Adrenal gland (tissue), 12 donors: ENCODE results near the gene EZR. TPM values are rescaled to one million over a fixed set of nuclear protein-coding genes. Genes with fewer than 3 reads are reported as not detected.

Source experiments
- DNase-seq, 7 donors: peaks; one replicate each; pipeline ENCODE4 v3.0.0-alpha.2; 2019 to 2020
- H3K27ac ChIP-seq, 5 donors: fragments of 200-600 bp; sonication (generic) in 4 of 5; 1 replicate in 3 of 5; 2 replicates in 2 of 5; pipeline versions ENCODE4 v1.5.1 to v1.8.0; 2016 to 2020; ENCODE audit warnings: mild to moderate bottlenecking in 1 of 5
- H3K27me3 ChIP-seq: fragments of 200-600 bp; 2 replicates; pipeline ENCODE4 v1.8.0; 2021
- H3K36me3 ChIP-seq, 2 donors: fragments of 200-600 bp; replicated peaks in 1 of 2; 1 replicate in 1 of 2; 2 replicates in 1 of 2; pipeline versions ENCODE4 v1.5.1 to v1.8.0; 2018 to 2022
- H3K4me1 ChIP-seq, 2 donors: fragments of 200-600 bp; replicated peaks in 1 of 2; 1 replicate in 1 of 2; 2 replicates in 1 of 2; pipeline versions ENCODE4 v1.5.1 to v1.8.0; 2018 to 2021
- H3K4me3 ChIP-seq, 4 donors: fragments of 200-600 bp; sonication (generic) in 3 of 4; one replicate each; pipeline ENCODE4 v1.5.1; 2016 to 2018
- H3K9me3 ChIP-seq, 3 donors: fragments of 200-600 bp; sonication (generic) in 1 of 3; replicated peaks in 1 of 3; 1 replicate in 2 of 3; 2 replicates in 1 of 3; pipeline versions ENCODE4 v1.5.1 to v1.8.0; 2016 to 2021
- CTCF ChIP-seq, 6 experiments: fragments of 450-650 bp in 4 of 6; fragments of 200-600 bp in 2 of 6; sonication (generic) in 1 of 6; IDR thresholded peaks; 1 replicate in 5 of 6; 2 replicates in 1 of 6; pipeline versions ENCODE4 v1.5.1 to v1.8.0; 2016 to 2021; ENCODE audit warnings: antibody characterized with exemption in 6 of 6, mild to moderate bottlenecking in 2 of 6, moderate library complexity in 1 of 6
- POLR2A ChIP-seq, 2 donors: fragments of 450-650 bp; IDR thresholded peaks; one replicate each; pipeline ENCODE4 v1.6.1; 2017; ENCODE audit warnings: antibody characterized with exemption in 2 of 2, mild to moderate bottlenecking in 2 of 2, moderate library complexity in 1 of 2
- WGBS, 4 donors: extraction: QIAGEN DNeasy Blood & Tissue Kit in 2 of 4; methylation state at CpG; one replicate each; pipeline versions ENCODE4 v1.1.5 to v1.1.7; 2013 to 2017; 5-methylcytosine and 5-hydroxymethylcytosine counted together
- intact Hi-C, 2 donors: fragments of 100-400 bp; cut with DNase I; formaldehyde crosslinking; loops; one replicate each; pipeline versions ENCODE4 v1.14.1 to v1.15.0; 2022 to 2023
- polyA plus RNA-seq, 3 donors: library from polyadenylated mRNA; stranded (reverse); fragments of 200-250 nt in 2 of 3; fragments of 350-450 nt in 1 of 3; fragmentation: Illumina TruSeq in 1 of 3; extraction: RNeasy Lipid Tissue Mini Kit (QIAGEN cat#74804) in 1 of 3; gene quantifications; one replicate each; pipeline ENCODE4 v1.2.3, GENCODE V29; 2013 to 2014
- total RNA-seq, 9 donors: library from RNA; depleted of rRNA in 4 of 9; stranded (reverse); fragments of >200 nt in 4 of 9; fragments of 120-200 nt in 1 of 9; fragmentation: NEBNext Ultra II Directional in 1 of 9; extraction: Animal tissue kit (Norgen Biotek cat#: 25700) in 1 of 9; gene quantifications; one replicate each; pipeline versions ENCODE4 v1.1.0 to v1.2.4, GENCODE V29; 2013 to 2023
- donor health status: healthy with polysubstance abuse.
- donor health status: Bipolar disorder and iron deficiency.
- donor health status: DM: yes; HTN: yes; CAD: no.
- donor health status: DM: no; HTN: no; CAD: no.
- donor health status: DM: no; HTN: no; CAD: no.
- donor health status: DM: yes; HTN: yes; CAD: no.

EZR gene
- total and polyA plus RNA-seq, 12 donors: 80.3 to 476 (median 342) TPM

- intact Hi-C loops: no loop called here
- H3K27me3 ChIP-seq: no peaks in the 10 kb centered on the region
- H3K36me3 ChIP-seq: peaks cover 0 to 3% of the 10 kb centered on the region in 2 donors
- peaks cover 10 to 12% of the 10 kb centered on the region in 2 donors for H3K4me1 ChIP-seq
- no peak overlapping the region for H3K4me3 ChIP-seq
- no peaks in the 10 kb centered on the region for H3K9me3 ChIP-seq
- peak in 1 of 7 donors; percentile 43 for DNase-seq
- no peak overlapping the region for H3K27ac ChIP-seq
- 93 to 98% (median 96%) methylated on average over 6 to 18 of the region's 18 CpGs for WGBS, 4 donors
- TF ChIP-seq POLR2A (IDR thresholded peaks at IDR 0.05) (no peak), CTCF (IDR thresholded peaks at IDR 0.05) (no peak)
Measured at GRCh38 chr6:158758941-158759479, 60.2 kb downstream of the EZR start.

- WGBS, 4 donors: 74 to 83% (median 77%) methylated on average over 8 to 9 of the region's 9 CpGs
- Histone ChIP-seq H3K27ac (no peak overlapping the region), H3K27me3 (no peaks in the 10 kb centered on the region), H3K36me3 (no peaks in the 10 kb centered on the region), H3K9me3 (no peaks in the 10 kb centered on the region), H3K4me3 (no peak overlapping the region), H3K4me1 (peaks cover 6 to 9% of the 10 kb centered on the region in 2 donors)
- intact Hi-C loops: no loop called here
- DNase-seq: peak in 1 of 7 donors; percentile 67
- TF ChIP-seq CTCF (IDR thresholded peaks at IDR 0.05): no peak
- no peak for TF ChIP-seq POLR2A (IDR thresholded peaks at IDR 0.05)
Measured at GRCh38 chr6:158758451-158758860, 60.7 kb downstream of the EZR start.

GRCh38 chr6:158757753-158758090 lies 61.4 kb downstream of the EZR start:
- Histone ChIP-seq H3K4me1 (peaks cover 0 to 2% of the 10 kb centered on the region in 2 donors), H3K27me3 (no peaks in the 10 kb centered on the region), H3K36me3 (no peaks in the 10 kb centered on the region), H3K27ac (no peak overlapping the region), H3K9me3 (no peaks in the 10 kb centered on the region), H3K4me3 (no peak overlapping the region)
- DNase-seq: peak in 1 of 7 donors; percentile 41
- WGBS, 4 donors: 82 to 92% (median 88%) methylated on average over 9 of the region's 9 CpGs
- intact Hi-C loops: no loop called here
- TF ChIP-seq CTCF (IDR thresholded peaks at IDR 0.05) (no peak), POLR2A (IDR thresholded peaks at IDR 0.05) (no peak)

- intact Hi-C loops: no loop called here
- Histone ChIP-seq H3K4me3 (no peak overlapping the region), H3K4me1 (peaks cover 0 to 4% of the 10 kb centered on the region in 2 donors), H3K9me3 (no peaks in the 10 kb centered on the region), H3K27me3 (no peaks in the 10 kb centered on the region), H3K36me3 (no peaks in the 10 kb centered on the region), H3K27ac (no peak overlapping the region)
- 88 to 93% (median 90%) methylated on average over 13 to 25 of the region's 25 CpGs for WGBS, 4 donors
- TF ChIP-seq POLR2A (IDR thresholded peaks at IDR 0.05) (no peak), CTCF (IDR thresholded peaks at IDR 0.05) (no peak)
- peak in 1 of 7 donors; percentile 47 for DNase-seq
Measured at GRCh38 chr6:158756977-158757752, 62.0 kb downstream of the EZR start.
